Mammary epithelial cell (primary cell): ENCODE measurements around the gene OR51T1.

ENCODE experiments used
- CTCF ChIP-seq, 2 donors: IDR thresholded peaks in 1 of 2; conservative IDR thresholded peaks in 1 of 2; 2 replicates each; pipeline ENCODE4 v1.5.1; 2011 to 2012; ENCODE audit warnings: inconsistent platforms in 2 of 2, low read length in 2 of 2, mild to moderate bottlenecking in 2 of 2, control low read depth in 1 of 2, low read depth in 1 of 2; ENCODE audit not compliant: insufficient read depth in 1 of 2; ENCODE audit errors: extremely low read depth in 1 of 2
- EZH2 ChIP-seq: IDR thresholded peaks from 2 replicates; pipeline ENCODE4 v1.6.1; 2012; ENCODE audit warnings: low read length, inconsistent platforms, borderline replicate concordance

GRCh38 chr11:4887591-4887990 is 5.9 kb downstream of the OR51T1 start:
- no peak for TF ChIP-seq CTCF (conservative IDR thresholded peaks at IDR 0.05 in 1 of 2, IDR thresholded peaks at IDR 0.05 in 1 of 2; ENCODE audit: extremely low read depth in 1 of 2, insufficient read depth in 1 of 2, low read depth in 1 of 2, low read length in 2 of 2)
- TF ChIP-seq EZH2 = no peak
